ENCODE data around the gene LRRK2.

Gene LRRK2

DNA sequence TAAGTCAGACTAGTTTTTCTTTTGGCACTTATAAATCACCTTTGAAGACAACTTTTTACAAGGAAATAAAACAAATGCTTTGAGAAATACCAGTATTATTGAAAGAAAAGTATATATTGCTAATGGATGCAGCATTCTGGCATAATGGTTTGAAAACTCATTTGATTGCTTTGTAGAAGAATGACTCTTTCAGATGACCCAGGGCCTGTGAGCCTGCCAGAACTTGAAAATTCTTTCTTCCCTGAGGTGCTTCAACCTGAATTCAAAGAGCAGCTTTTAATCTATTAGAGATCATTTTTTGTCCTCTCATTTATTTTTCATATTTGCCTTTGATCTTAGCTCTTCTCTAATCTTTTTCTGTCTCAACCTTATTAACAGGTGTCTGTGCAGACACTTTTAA is 87.4 kb downstream of the LRRK2 start:
- no peak for DNase-seq (ENCODE audit: low read depth)
- TF ChIP-seq, protein P1, sequence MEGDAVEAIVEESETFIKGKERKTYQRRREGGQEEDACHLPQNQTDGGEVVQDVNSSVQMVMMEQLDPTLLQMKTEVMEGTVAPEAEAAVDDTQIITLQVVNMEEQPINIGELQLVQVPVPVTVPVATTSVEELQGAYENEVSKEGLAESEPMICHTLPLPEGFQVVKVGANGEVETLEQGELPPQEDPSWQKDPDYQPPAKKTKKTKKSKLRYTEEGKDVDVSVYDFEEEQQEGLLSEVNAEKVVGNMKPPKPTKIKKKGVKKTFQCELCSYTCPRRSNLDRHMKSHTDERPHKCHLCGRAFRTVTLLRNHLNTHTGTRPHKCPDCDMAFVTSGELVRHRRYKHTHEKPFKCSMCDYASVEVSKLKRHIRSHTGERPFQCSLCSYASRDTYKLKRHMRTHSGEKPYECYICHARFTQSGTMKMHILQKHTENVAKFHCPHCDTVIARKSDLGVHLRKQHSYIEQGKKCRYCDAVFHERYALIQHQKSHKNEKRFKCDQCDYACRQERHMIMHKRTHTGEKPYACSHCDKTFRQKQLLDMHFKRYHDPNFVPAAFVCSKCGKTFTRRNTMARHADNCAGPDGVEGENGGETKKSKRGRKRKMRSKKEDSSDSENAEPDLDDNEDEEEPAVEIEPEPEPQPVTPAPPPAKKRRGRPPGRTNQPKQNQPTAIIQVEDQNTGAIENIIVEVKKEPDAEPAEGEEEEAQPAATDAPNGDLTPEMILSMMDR (conservative IDR thresholded peaks at IDR 0.05; ENCODE audit: low read depth, low read length), result no peak
- no peak overlapping the region for H3K4me3 ChIP-seq (ENCODE audit: low read length)

GRCh38 chr12:40312982-40313576 is 88.3 kb downstream of the LRRK2 start:
- no peak overlapping the region for H3K4me3 ChIP-seq (ENCODE audit: low read length)
- TF ChIP-seq, protein P1 (conservative IDR thresholded peaks at IDR 0.05; ENCODE audit: low read depth, low read length), result peak; percentile 59
- no peak for DNase-seq (ENCODE audit: low read depth)

GRCh38 chr12:40313928-40314327 is 89.1 kb downstream of the LRRK2 start:
- TF ChIP-seq, protein P1 (conservative IDR thresholded peaks at IDR 0.05; ENCODE audit: low read depth, low read length), result no peak
- H3K4me3 ChIP-seq (ENCODE audit: low read length), result no peak overlapping the region
- no peak for DNase-seq (ENCODE audit: low read depth)

DNA sequence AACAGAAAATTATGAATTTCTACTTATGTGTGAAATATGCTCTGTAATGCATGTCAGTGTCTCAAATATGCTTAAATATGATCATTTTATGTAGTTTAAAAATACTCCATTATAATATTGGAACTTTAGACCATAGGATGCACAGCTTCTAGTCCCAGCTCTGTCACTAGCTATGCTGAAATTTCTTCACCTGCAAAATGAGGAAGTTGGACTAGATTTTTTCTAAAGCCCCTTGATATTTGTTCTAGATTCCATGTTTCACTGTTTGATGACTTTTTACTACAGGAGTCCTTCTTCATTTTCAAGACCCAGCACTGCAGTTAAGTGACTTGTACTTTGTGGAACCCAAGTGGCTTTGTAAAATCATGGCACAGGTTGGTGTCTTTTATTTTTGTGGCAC is 90.1 kb downstream of the LRRK2 start:
- no peak overlapping the region for H3K4me3 ChIP-seq (ENCODE audit: low read length)
- DNase-seq (ENCODE audit: low read depth), result no peak
- TF ChIP-seq, protein P1 (conservative IDR thresholded peaks at IDR 0.05; ENCODE audit: low read depth, low read length), result no peak

- no peak overlapping the region for H3K4me3 ChIP-seq (ENCODE audit: low read length)
- DNase-seq (ENCODE audit: low read depth), result no peak
- TF ChIP-seq, protein P1 (conservative IDR thresholded peaks at IDR 0.05; ENCODE audit: low read depth, low read length), result no peak
These were observed 90.6 kb downstream of the LRRK2 start for GRCh38 chr12:40315375-40315774.

GRCh38 chr12:40324261-40324660 is 99.5 kb downstream of the LRRK2 start:
- no peak overlapping the region for H3K4me3 ChIP-seq (ENCODE audit: low read length)
- DNase-seq (ENCODE audit: low read depth), result no peak
- TF ChIP-seq, protein P1 (conservative IDR thresholded peaks at IDR 0.05; ENCODE audit: low read depth, low read length), result no peak

- TF ChIP-seq, protein P1 (conservative IDR thresholded peaks at IDR 0.05; ENCODE audit: low read depth, low read length), result peak; percentile 83
- no peak overlapping the region for H3K4me3 ChIP-seq (ENCODE audit: low read length)
- no peak for DNase-seq (ENCODE audit: low read depth)
These were observed 100.7 kb downstream of the LRRK2 start for GRCh38 chr12:40325349-40325960.

Measured in retinal pigment epithelial cell (primary cell).